HG02970 (cell line): ENCODE measurements around the gene FUT2.
A peak's percentile ranks its signal among the peaks of the same experiment; 100 is the strongest.
"Not testable (repeated sequence)": the region's sequence is repeated elsewhere in the genome, so short reads cannot be mapped to it uniquely, and the experiment has no call there.

Source experiments
- ATAC-seq: cut with Tn5 transposase; IDR thresholded peaks from one replicate; pipeline ENCODE4 v1.9.1; 2021; ENCODE audit warnings: mild to moderate bottlenecking, moderate library complexity, moderate number of reproducible peaks; ENCODE audit not compliant: unreplicated experiment, low FRiP score

Gene FUT2

GRCh38 chr19:48696353-48697010 is 711 bp downstream of the FUT2 start:
- ATAC-seq: no peak

- ATAC-seq: no peak
Measured at GRCh38 chr19:48698046-48698445, 2.3 kb downstream of the FUT2 start.

GRCh38 chr19:48702701-48703100 is 6.9 kb downstream of the FUT2 start:
- ATAC-seq: no peak

GRCh38 chr19:48703316-48703715 is 7.5 kb downstream of the FUT2 start:
- ATAC-seq: no peak

GRCh38 chr19:48705431-48705830 is 9.7 kb downstream of the FUT2 start:
- ATAC-seq: no peak

- no peak for ATAC-seq
Measured at GRCh38 chr19:48708471-48708870, 12.7 kb downstream of the FUT2 start.

GRCh38 chr19:48711106-48711662 is 15.4 kb downstream of the FUT2 start:
- ATAC-seq: no peak

- no peak for ATAC-seq
Measured at GRCh38 chr19:48713041-48713863, 17.5 kb downstream of the FUT2 start.

- ATAC-seq: peak; percentile 93
Measured at GRCh38 chr19:48713864-48714755, 18.3 kb downstream of the FUT2 start.

GRCh38 chr19:48714759-48715675 is 19.2 kb downstream of the FUT2 start:
- ATAC-seq: no peak

GRCh38 chr19:48715681-48716171 is 20.0 kb downstream of the FUT2 start:
- ATAC-seq: no peak

- ATAC-seq: no peak
Measured at GRCh38 chr19:48716562-48717291, 21.0 kb downstream of the FUT2 start.

- not testable (repeated sequence) for ATAC-seq
Measured at GRCh38 chr19:48718106-48718505, 22.3 kb downstream of the FUT2 start.

- no peak for ATAC-seq
Measured at GRCh38 chr19:48718711-48719231, 23.0 kb downstream of the FUT2 start.

- ATAC-seq: no peak
Measured at GRCh38 chr19:48719263-48720171, 23.7 kb downstream of the FUT2 start, which contains the start of gene MAMSTR. MAMSTR (minus strand) TSS chr19:48719725; CDS start chr19:48719031, 694 bp downstream.

- ATAC-seq: no peak
Measured at GRCh38 chr19:48720251-48720612, 24.5 kb downstream of the FUT2 start.

- peak; percentile 61 for ATAC-seq
Measured at GRCh38 chr19:48720613-48721296, 25.0 kb downstream of the FUT2 start.
